GM18873 (cell line): ENCODE measurements around the gene CNOT11.
"Not testable (repeated sequence)": the region's sequence is repeated elsewhere in the genome, so short reads cannot be mapped to it uniquely, and the experiment has no call there.

Source experiments
- ATAC-seq: cut with Tn5 transposase; IDR thresholded peaks from one replicate; pipeline ENCODE4 v1.9.1; 2021; ENCODE audit warnings: mild to moderate bottlenecking, moderate library complexity, moderate number of reproducible peaks; ENCODE audit not compliant: unreplicated experiment, low FRiP score

Gene CNOT11

GRCh38 chr2:101244899-101245298, 7.8 kb upstream of the CNOT11 start:
- ATAC-seq: not testable (repeated sequence)

DNA sequence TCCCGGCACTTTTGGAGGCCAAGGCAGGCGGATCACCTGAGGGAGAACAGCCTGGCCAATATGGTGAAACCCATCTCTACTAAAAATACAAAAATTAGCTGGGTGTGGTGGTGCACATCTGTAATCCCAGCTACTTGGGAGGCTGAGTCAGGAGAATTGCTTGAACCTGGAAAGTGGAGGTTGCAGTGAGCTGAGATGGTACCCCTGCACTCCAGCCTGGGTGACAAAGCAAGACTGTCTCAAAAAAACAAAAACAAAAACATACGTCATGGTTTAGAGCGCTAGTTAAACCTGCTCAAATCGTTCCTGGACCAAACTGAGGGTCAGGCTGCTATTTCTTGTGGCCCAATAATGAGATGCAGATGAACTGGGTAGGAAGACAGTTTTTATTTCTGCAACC, 7.2 kb upstream of the CNOT11 start:
- not testable (repeated sequence) for ATAC-seq

GRCh38 chr2:101248756-101249155, 3.9 kb upstream of the CNOT11 start:
- not testable (repeated sequence) for ATAC-seq

GRCh38 chr2:101249826-101250225, 2.9 kb upstream of the CNOT11 start:
- no peak for ATAC-seq

DNA sequence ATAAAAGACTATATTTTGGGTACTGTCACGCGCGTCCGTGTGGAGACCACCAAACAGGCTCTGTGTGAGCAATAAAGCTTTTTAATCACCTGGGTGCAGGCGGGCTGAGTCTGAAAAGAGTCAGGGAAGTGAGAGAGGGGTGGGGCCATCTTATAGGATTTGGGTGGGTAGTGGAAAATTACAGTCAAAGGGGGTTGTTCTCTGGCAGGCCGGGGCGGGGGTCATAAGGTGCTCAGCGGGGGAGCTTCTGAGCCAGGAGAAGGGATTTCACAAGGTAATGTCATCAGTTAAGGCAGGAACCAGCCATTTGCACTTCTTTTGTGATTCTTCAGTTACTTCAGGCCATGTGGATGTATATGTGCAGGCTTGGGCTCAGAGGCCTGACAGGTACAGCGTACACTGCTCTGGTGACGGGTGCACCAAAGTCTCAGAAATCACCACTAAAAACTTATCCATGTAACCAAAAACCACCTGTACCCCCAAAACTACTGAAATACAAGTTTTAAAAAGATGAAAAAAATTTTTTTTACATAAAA, 1.4 kb upstream of the CNOT11 start:
- not testable (repeated sequence) for ATAC-seq

DNA sequence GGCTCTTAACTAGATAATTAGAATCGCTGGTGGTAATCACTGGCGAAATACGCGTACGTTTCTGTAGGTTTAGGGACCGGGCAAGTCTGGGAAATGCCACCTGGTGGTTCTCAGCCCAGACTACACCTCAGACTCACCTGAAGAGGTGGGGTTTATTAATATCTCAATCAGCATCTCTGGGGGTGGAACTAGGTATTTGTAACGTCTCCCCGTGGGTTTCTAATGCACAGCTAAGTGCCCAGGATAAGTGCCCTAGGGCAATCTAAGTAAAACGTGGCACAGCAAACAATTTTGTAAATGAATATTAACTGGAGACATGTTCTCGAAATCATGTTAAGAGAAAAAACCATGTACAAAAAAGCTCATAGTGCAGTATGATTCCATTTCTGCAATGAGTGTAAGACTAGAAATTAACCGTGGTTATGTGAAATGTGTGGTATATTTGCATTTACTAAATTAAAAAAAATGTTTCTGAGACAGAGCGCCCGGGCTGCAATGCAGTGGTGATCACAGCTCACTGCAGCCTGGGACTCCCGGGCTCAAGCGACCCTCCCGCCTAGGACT, 760 bp upstream of the CNOT11 start:
- ATAC-seq: peak; percentile 58

DNA sequence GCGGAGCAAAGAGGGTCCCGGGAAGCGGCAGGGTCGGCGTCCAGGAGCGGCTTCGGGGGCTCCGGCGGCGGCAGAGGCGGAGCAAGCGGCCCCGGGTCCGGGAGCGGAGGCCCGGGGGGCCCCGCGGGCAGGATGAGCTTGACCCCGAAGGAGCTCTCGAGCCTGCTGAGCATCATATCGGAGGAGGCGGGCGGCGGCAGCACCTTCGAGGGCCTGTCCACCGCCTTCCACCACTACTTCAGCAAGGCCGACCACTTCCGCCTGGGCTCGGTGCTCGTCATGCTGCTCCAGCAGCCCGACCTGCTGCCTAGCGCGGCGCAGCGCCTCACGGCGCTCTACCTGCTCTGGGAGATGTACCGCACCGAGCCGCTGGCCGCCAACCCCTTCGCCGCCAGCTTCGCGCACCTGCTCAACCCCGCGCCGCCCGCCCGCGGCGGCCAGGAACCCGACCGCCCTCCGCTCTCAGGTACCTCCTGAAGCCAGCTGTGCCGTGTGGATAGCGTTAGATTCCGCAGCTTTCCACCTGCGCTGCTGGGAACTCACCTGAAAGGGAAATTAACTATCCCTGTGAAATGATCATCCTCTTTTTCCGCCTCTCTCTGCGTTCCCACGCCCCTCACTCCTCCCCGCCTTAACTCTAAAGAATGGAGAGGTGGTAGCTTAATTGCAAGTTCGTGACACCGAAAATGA, 472 bp downstream of the CNOT11 start:
- ATAC-seq: peak; percentile 34

GRCh38 chr2:101253703-101254450, 1.2 kb downstream of the CNOT11 start:
- ATAC-seq: no peak

- no peak for ATAC-seq
These were observed 2.8 kb downstream of the CNOT11 start for GRCh38 chr2:101255501-101255900.

GRCh38 chr2:101256316-101256715, 3.6 kb downstream of the CNOT11 start:
- no peak for ATAC-seq

DNA sequence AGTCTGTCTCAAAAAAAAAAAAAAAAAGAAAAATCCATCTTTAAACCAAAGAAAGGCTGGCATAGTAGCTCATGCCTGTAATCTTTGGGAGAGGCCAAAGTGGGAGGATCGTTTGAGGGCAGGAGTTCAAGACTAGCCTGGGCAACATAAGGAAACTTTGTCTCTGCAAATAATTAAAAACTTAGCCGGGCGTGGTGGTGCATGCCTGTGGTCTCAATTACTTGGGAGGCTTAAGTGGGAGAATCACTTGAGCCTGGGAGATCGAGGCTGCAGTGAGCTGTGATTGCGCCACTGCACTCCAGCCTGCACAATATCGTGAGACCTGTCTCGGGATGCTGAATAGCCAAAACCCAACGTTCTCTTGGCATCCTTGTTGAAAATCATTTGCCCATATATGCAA, 6.1 kb downstream of the CNOT11 start:
- no peak for ATAC-seq

- no peak for ATAC-seq
These were observed 9.5 kb downstream of the CNOT11 start for GRCh38 chr2:101262142-101262541.

DNA sequence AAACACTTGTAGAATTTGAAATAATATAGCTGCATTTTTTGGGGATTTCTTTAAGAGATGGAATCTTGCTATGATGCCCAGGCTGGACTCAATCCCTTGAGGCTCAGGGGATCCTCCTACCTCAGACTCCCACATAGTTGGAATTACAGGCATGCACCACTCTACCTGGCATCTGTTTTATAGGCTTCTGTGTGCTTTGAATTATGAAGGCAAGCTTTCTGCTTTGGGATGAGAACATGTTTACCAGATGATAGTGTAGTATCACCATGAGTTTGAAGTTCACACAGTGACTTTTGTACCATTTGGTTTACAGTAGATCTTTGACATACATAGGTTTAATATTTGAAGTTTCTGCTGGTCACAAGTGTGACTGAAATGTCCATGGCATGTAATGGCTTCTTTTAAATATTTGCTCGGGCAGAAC, 10.7 kb downstream of the CNOT11 start:
- ATAC-seq: no peak

DNA sequence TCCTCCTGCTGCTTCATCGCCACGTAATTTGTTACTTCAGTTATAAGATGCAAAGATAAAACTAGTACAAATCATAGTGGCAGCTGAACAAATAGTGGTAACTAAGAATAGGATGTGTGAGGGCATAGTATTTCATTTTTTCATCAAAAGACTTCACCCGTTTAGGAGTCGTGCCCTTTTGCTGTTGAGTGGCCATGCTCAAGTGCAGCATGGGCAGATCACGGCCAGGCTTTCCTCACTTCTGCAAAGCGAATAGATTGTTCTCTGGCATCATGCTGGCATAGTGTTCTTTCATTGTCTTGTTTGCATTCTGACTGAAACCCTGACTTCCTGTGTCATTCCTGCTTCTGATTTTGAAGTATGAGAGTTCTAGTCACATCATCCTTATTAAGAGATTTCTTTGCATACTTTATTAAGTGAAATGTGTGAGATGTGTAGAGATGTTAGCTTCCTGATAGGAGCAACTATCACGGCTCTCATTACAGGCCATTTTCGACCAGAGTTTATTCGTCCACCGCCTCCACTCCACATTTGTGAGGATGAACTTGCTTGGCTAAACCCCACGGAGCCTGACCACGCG, 11.8 kb downstream of the CNOT11 start:
- no peak for ATAC-seq

DNA sequence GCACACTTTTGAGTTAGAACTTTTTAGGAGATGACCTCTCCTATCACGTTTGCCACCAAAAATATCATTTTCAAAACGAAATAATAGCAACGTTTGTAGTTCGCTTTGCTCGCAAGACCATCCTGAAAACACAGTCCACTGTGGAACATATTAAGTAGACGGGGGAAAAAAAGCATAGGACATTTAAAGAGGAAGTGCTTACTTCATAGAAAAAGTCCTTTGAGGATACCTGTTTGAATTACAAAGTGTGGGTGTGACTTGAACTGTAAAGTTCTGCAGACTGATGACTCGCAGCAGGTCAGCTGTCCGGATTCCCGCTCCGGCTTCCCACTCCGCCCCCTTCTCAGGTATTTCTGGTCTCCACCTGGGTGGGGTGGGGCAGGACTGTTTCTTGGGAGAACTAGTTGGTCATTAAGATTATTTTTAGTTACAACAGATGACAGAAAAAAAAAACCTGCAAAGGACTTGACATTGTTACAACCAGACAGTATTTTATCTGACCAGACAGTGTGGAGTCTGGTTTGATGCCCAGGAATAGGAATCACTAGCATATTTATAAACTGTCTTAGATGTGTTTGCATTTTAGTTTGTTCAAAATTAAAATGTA, 13.3 kb downstream of the CNOT11 start:
- ATAC-seq: no peak

- peak; percentile 43 for ATAC-seq
These were observed 15.3 kb downstream of the CNOT11 start for GRCh38 chr2:101267671-101268656.

- ATAC-seq: no peak
These were observed 18.1 kb downstream of the CNOT11 start for GRCh38 chr2:101270700-101271259.

DNA sequence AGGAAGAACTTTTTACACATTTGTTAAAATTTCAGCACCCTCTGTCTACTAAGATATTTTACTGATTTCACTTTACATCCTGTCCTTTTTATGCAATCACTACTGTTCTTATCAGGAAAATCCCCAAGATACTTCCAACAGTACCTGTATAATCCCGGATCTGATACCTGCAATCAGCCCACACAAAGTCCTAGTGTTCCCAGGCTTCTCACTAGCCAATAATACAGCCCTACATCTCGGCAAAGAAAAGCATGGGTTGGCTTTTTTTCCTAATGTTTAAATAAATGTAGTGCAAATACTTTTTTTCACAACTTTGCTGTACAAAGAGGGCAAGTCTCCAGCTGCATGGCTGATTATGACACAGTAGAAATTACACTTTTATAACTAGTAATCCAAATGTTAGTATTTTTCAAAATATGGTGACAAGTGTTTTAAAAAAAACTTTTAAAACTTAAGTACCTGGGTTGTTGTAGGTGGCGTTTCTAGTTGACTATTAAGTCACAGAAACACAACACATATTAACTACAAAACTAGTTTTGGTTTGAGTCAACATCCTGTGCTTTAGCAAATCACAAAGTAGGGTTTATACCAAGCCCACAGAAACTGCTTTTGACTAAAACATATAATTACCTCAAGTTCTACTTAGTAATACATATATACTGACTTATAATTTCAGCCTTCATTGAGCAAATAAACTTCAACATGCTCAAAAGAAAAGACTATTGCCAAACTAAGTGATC, 19.5 kb downstream of the CNOT11 start:
- ATAC-seq: peak; percentile 80
